Activated T-cell treated with anti-CD3 and anti-CD28 coated beads, Interleukin-2, amount 50 U/mL, for 72 hours (primary cell): ENCODE data around the gene TK2. TPM values are rescaled to one million over a fixed set of nuclear protein-coding genes. Genes with fewer than 3 reads are reported as not detected.

ENCODE experiments used
- ATAC-seq, 2 donors: fragments of 150-1000 bp; cut with Tn5 transposase; replicated peaks in 1 of 2; 2 replicates each; pipeline ENCODE4 v1.10.0; 2021; ENCODE audit warnings: moderate library complexity in 2 of 2, mild to moderate bottlenecking in 1 of 2
- DNase-seq, 2 donors: peaks; one replicate each; pipeline ENCODE4 v3.0.0; 2021 to 2022; ENCODE audit warnings: mixed read lengths in 1 of 2
- H3K27ac Mint-ChIP-seq: one replicate; pipeline ENCODE4 v1.8.0; 2022; ENCODE audit warnings: mild to moderate bottlenecking, moderate library complexity, mixed read lengths
- H3K27me3 Mint-ChIP-seq: one replicate; pipeline ENCODE4 v1.8.0; 2022; ENCODE audit warnings: low read depth, mixed read lengths
- H3K36me3 Mint-ChIP-seq, 2 donors: one replicate each; pipeline ENCODE4 v1.8.0; 2022; ENCODE audit warnings: mixed read lengths in 2 of 2, mild to moderate bottlenecking in 1 of 2; ENCODE audit not compliant: insufficient read depth in 2 of 2
- H3K4me1 Mint-ChIP-seq: one replicate; pipeline ENCODE4 v1.8.0; 2022; ENCODE audit warnings: low read depth, mixed read lengths
- H3K4me3 Mint-ChIP-seq, 2 donors: one replicate each; pipeline ENCODE4 v1.8.0; 2022; ENCODE audit warnings: mild to moderate bottlenecking in 2 of 2, mixed read lengths in 2 of 2, moderate library complexity in 2 of 2
- H3K9me3 Mint-ChIP-seq, 2 donors: one replicate each; pipeline ENCODE4 v1.8.0; 2022; ENCODE audit warnings: mixed read lengths in 2 of 2
- total RNA-seq, 2 donors: library from RNA; stranded (reverse); gene quantifications; one replicate each; pipeline ENCODE4 v1.2.3, GENCODE V29; 2022

Gene TK2
- total RNA-seq, 2 donors from 2014 or later = 16.4 to 16.6 TPM

DNA sequence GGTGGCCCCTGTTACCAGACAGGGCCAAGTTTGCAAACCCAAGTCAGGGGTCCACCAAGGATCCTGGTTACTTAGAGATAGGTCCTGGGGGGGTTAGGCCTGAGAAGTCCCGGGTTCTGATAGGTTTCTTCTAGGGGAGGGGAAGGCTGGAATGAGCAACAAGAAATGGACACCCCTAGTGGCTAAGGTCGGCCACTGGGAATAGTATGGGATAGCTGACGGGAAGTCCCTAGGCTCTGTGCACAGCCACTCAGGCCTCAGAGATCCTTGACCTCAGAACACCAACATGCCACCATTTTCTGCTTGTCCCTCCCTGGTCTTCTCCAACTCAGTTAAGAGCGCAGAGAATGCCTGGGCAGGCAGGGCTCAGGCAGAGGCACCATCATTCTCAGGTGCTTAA is 13.4 kb downstream of the TK2 start:
- no peak overlapping the region for H3K4me3 Mint-ChIP-seq
- no peak overlapping the region for H3K27ac Mint-ChIP-seq
- DNase-seq (no peak), ATAC-seq (no peak)
- H3K36me3 Mint-ChIP-seq = no peaks in the 10 kb centered on the region
- H3K9me3 Mint-ChIP-seq = no peaks in the 10 kb centered on the region
- peaks cover 20% of the 10 kb centered on the region for H3K4me1 Mint-ChIP-seq
- H3K27me3 Mint-ChIP-seq = no peaks in the 10 kb centered on the region

DNA sequence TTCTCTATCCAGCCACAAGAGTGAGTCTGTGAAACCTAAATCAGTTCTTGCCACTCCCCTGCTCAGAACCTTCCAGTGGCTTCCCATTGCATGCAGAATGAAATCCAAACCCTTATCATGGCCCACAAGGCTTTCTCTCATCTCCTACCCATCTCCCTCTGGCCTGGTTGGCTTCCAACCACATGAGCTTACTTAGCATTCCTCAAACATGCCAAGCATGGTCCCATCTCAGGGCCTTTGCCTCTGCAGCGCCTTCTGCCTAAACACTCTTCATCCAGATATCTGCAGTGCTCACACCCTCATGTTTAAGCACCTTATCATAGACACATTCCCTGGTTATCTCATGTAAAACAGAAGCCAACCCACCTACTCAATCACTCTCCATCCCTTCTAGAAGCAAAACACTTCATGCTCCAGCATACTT is 15.5 kb downstream of the TK2 start:
- Mint-ChIP-seq H3K36me3 (no peaks in the 10 kb centered on the region), H3K4me3 (no peak overlapping the region), H3K9me3 (no peaks in the 10 kb centered on the region), H3K4me1 (peaks cover 19% of the 10 kb centered on the region), H3K27ac (no peak overlapping the region), H3K27me3 (no peaks in the 10 kb centered on the region)
- ATAC-seq = no peak
- DNase-seq = no peak

DNA sequence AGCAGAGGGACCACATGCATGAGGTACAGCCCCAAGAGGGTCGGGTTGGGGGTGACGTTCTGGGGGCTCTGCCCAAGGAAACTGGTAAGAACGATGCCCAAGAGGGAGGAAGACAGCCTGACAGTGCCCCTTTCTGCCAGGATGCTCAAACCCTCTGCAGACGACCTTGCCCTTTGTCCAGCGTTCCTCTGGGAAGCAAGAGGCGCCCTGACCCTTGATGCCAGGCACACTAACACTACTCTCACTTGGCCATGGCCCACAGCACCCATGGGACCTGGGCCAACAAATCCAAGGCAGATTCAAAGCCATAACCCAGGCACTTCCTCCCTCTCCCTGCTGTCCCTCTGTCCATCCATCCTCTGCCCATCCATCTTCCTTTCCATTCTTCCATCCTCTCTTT is 20.4 kb downstream of the TK2 start:
- no peak for DNase-seq
- Mint-ChIP-seq H3K9me3 (no peaks in the 10 kb centered on the region), H3K36me3 (peaks cover 0 to 2% of the 10 kb centered on the region in 2 donors), H3K27me3 (no peaks in the 10 kb centered on the region), H3K27ac (no peak overlapping the region), H3K4me3 (peak overlapping the region in 1 of 2 donors; percentile 0), H3K4me1 (peaks cover 49% of the 10 kb centered on the region)
- ATAC-seq = no peak

DNA sequence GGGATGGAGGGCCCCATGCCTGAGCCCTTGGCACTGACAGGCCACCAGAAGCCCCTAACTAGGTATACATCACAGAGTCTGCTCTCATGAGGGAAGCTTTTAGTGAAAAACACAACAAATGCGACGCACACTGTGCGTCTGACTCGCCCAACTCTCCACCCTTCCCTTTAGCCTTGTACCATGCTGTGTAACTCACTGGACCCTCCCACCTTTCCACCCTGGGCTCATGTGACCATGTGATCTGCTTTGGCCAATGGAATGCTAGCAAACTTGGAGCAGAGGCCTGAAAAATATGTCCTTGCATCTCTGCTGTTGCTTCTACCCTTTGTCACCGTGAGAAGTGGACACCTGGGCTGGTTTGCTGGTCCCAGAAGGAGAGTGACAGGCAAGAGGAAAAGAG is 21.6 kb downstream of the TK2 start:
- Mint-ChIP-seq H3K4me3 (no peak overlapping the region), H3K9me3 (no peaks in the 10 kb centered on the region), H3K4me1 (peaks cover 57% of the 10 kb centered on the region), H3K36me3 (peaks cover 0 to 2% of the 10 kb centered on the region in 2 donors), H3K27ac (no peak overlapping the region), H3K27me3 (no peaks in the 10 kb centered on the region)
- no peak for ATAC-seq
- no peak for DNase-seq

DNA sequence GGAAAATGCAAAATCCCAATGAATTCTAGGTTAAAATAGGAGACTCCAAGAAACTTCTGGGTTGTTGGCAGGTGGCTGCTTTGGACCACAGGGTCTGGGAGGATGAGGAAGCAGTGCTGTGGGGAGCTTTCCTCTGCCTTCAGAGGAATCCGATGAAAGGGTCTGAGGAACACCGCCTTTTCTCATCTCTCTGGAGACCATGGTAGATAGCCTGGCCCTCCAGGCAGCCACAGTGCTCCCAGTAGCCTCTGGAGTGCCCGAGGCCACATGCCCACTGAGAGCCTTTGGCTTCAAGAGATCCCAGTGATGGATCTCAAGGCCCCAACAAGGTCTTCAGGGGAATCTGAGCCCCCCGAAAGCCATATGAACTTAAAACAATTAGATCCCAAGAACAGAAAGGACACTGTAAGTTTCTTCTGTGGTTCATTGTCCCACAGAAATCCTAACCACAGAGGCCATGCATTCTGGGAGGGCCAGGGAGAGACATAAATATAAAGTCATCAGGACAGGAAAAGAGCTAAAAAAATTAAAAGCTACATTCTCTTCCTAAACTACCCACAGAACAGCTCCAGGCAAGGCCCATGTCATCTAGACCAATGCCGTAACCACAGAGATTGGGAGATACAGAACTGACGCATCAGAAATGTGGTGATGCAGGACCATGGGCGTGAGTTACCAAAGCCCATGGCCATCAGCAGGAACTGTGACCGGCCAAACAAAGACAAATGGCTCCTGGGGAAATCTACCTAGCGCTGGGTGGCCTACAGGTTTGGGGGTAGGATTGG is 24.3 kb downstream of the TK2 start:
- H3K36me3 Mint-ChIP-seq = peaks cover 0 to 2% of the 10 kb centered on the region in 2 donors
- H3K4me1 Mint-ChIP-seq = peaks cover 84% of the 10 kb centered on the region
- ATAC-seq (no peak), DNase-seq (no peak)
- H3K9me3 Mint-ChIP-seq = no peaks in the 10 kb centered on the region
- no peak overlapping the region for H3K4me3 Mint-ChIP-seq
- peak overlapping the region; percentile 87 for H3K27ac Mint-ChIP-seq
- no peaks in the 10 kb centered on the region for H3K27me3 Mint-ChIP-seq

DNA sequence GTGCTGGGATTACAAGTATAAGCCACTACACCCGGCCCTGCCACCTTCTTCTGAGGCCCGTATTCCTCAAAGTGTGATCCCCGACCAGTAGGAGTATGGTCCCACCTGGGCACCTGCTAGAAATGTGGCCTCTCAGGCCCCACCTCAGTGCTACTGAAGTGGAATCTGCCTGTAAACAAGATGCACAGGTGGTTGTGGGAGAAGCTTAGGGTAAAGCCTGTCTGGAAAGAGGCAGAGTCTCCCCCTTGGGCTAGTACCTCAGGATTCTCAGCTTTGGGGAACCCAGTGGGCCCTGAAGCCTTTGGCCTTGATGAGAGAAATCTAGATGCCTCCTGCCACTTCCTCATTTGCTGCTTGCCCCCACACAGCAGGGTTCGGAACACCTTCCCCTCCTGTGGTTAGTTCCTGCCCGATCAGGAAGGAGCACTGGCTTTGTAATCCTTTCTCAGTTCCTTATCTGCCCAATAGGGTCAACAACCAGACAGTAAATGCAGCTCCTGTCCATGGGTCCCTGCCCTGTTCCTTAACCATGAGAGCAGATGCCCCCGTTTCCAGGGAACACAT is 25.2 kb downstream of the TK2 start:
- ATAC-seq = no peak
- Mint-ChIP-seq H3K36me3 (peaks cover 0 to 2% of the 10 kb centered on the region in 2 donors), H3K4me1 (peaks cover 87% of the 10 kb centered on the region), H3K27ac (peak overlapping the region; percentile 87), H3K9me3 (no peaks in the 10 kb centered on the region), H3K4me3 (peak overlapping the region; percentile 52 to 90), H3K27me3 (no peaks in the 10 kb centered on the region)
- peak in 1 of 2 donors; percentile 35 for DNase-seq

DNA sequence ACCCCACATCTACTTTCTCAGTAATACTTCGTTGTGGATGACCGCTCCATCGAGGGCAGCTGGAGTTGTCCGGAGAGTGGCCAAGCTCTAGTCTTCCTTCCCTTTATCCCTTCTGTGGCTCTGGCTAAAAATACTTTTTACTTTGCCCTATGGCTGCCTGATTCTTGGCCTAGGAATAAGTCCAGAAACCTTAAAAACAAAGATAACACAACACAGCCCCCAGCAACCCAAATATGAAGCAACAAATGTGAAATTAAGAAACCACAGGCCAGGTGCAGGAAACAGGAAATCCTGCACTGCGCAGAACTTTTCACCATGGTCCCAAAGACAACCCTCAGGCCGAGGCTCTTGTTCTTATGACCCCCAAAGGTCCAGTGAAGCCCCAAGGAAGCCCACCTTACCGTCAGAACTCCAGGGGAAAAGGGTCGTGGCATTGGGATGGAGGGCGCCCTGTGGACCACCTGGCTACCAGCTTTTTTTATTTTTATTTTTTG is 26.0 kb downstream of the TK2 start:
- ATAC-seq (peak; percentile 9), DNase-seq (peak; percentile 41 to 51)
- Mint-ChIP-seq H3K27me3 (no peaks in the 10 kb centered on the region), H3K36me3 (peaks cover 0 to 2% of the 10 kb centered on the region in 2 donors), H3K4me3 (peak overlapping the region; percentile 73 to 90), H3K9me3 (no peaks in the 10 kb centered on the region), H3K4me1 (peaks cover 89% of the 10 kb centered on the region), H3K27ac (peak overlapping the region; percentile 96)

DNA sequence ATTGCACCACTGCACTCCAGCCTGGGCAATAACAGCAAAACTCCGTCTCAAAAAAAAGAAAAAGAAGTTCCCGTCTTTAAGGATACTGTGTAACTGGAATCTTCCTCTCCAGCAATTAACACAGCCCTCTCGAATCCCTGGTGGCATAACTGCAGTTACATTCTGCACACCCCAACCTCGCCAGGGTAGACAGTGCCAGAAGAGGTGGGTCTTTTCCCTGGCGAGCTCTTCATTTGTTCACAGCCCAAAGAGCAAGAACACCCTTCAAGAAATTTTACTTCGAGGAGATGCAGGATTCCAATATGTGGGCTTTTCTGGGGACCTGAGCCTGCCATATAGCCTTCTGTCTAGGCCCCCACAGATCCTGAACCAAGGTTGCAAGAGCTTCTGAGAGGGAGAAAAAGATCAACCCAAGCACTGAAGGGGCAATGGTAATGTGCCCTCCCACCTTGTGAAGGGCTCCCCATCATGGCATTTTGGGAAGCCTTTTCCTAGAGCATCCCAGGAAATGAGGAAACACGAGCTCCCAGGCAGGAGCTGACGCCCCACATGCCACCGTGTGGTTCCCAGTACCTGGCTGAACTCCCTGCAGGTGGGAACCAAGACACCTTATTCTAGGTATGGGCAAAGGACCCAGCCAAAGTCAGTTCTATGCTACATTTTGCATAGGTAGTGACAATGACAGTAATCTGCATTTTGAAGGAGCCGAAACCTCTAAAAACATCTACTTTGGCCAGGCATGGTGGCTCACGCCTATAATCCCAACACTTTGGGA is 26.9 kb downstream of the TK2 start:
- no peaks in the 10 kb centered on the region for H3K9me3 Mint-ChIP-seq
- DNase-seq (no peak), ATAC-seq (no peak)
- peaks cover 0 to 2% of the 10 kb centered on the region in 2 donors for H3K36me3 Mint-ChIP-seq
- no peaks in the 10 kb centered on the region for H3K27me3 Mint-ChIP-seq
- H3K27ac Mint-ChIP-seq = peak overlapping the region; percentile 96
- peak overlapping the region; percentile 73 to 90 for H3K4me3 Mint-ChIP-seq
- peaks cover 92% of the 10 kb centered on the region for H3K4me1 Mint-ChIP-seq

DNA sequence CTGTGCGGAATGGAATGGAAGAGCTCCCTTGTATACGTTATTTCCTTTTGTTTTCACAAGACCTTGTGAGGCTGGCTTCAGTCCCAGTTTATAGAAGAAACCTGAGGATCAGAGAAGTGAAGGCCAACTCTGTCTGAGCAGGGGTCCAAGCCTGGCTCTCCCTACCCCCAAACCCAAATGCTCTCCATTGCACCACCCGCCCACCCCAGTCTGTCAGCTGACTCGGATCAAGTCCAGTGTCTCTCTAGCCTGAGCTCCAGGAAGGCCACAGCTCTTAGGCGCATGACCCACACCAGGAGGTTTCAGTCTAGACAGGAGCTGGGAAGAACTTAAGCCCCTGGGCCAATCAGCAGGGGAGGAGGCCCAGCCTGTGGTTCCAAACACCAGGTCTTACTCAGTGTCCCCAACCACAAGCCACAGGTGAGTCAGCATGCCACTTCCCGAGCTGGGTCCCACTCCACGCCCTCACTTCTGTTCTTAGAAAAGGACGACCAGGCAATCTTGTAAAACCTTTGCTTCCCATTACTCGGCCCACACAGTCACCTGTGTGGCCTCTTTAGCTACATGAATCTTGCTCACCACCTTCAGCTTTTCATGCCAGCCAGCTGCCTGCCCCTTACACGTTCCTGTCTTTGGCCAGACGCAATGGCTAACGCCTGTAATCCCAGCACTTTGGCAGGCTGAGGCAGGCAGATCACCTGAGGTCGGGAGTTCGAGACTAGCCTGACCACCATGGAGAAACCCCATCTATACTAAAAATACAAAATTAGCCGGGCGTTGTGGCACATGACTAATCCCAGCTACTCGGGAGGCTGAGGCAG is 27.8 kb downstream of the TK2 start:
- H3K9me3 Mint-ChIP-seq = no peaks in the 10 kb centered on the region
- ATAC-seq (peak; percentile 92), DNase-seq (peak; percentile 96 to 97)
- H3K27me3 Mint-ChIP-seq = no peaks in the 10 kb centered on the region
- peak overlapping the region; percentile 73 to 90 for H3K4me3 Mint-ChIP-seq
- H3K36me3 Mint-ChIP-seq = peaks cover 0 to 2% of the 10 kb centered on the region in 2 donors
- H3K27ac Mint-ChIP-seq = peak overlapping the region; percentile 83
- H3K4me1 Mint-ChIP-seq = peaks cover 95% of the 10 kb centered on the region

DNA sequence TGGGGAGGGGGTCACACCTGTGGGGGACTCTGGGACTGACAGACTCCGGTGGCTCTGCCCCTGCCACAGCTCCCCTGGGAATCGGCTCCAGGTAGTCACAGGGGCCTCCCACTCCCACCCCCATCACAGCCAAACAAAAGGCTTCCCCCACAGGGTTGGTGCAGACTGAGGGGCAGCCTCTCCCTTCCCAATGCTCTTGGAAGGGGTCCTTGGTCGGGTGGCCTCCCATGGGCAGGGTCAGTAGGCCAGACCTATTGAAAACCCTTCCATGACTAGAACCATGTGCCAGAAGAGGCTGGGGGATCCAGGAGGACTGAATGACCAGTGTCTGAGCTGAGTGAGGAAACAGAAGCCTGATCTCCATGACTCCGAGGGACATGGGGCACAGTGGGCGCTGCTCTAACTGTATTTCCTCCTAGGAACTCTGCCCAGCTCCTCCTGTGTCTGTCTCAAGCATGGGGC is 28.6 kb downstream of the TK2 start:
- Mint-ChIP-seq H3K9me3 (no peaks in the 10 kb centered on the region), H3K4me1 (peaks cover 98% of the 10 kb centered on the region), H3K27ac (peak overlapping the region; percentile 83), H3K36me3 (peaks cover 0 to 2% of the 10 kb centered on the region in 2 donors), H3K27me3 (no peaks in the 10 kb centered on the region), H3K4me3 (peak overlapping the region; percentile 73 to 90)
- DNase-seq (no peak), ATAC-seq (no peak)

DNA sequence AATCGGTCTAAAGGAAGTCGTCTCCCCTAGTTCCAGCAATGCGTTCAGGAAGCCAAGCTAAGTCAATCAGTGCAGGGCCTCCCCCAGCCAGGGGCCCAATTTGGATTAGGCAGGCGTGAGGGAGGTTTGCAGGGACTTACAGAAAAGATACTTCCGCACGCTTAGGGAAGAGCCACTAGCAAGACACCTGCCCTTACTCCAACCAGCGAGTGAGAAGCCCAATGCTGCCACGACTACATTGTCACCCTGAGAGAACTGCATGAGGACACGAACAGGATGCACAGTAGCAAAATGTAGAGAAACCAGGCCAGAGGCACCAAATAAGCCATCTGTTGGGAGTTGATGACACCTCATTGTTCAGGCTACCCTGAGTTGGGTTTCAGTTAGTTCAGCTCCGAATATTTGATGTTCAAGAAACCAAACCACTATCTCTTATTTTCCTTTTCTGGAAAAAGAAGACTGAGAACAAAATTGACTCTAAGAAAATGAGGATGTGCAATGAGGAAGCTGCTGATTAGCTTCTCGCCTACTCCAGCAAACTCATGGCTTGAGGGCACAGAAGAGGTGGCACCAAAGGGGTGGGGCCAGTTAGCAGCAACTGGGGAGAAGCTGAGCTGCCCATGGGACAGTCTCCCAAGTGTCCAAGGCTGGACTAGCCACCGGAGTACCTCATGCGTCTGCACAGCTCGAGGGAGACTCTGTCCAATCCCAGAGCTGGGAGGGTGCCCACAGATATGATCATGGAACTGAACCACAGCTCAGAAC is 29.3 kb downstream of the TK2 start:
- no peaks in the 10 kb centered on the region for H3K9me3 Mint-ChIP-seq
- peak overlapping the region; percentile 16 for H3K27ac Mint-ChIP-seq
- peaks cover 0 to 1% of the 10 kb centered on the region in 2 donors for H3K36me3 Mint-ChIP-seq
- ATAC-seq = no peak
- DNase-seq = no peak
- H3K27me3 Mint-ChIP-seq = no peaks in the 10 kb centered on the region
- peak overlapping the region; percentile 73 to 90 for H3K4me3 Mint-ChIP-seq
- peaks cover 98% of the 10 kb centered on the region for H3K4me1 Mint-ChIP-seq
